Lung (tissue), 12 donors: ENCODE measurements around the gene ALK. TPM values are rescaled to one million over a fixed set of nuclear protein-coding genes. Genes with fewer than 3 reads are reported as not detected.
A peak's percentile ranks its signal among the peaks of the same experiment; 100 is the strongest.

Experiments used
- ATAC-seq: fragments of 200-7000 bp; cut with Tn5 transposase; one replicate; pipeline ENCODE4 v1.9.1; 2020; ENCODE audit warnings: moderate number of reproducible peaks; ENCODE audit not compliant: insufficient read depth, low FRiP score
- DNase-seq, 3 donors: peaks; one replicate each; pipeline ENCODE4 v3.0.0-alpha.2; 2013 to 2017
- H3K27ac ChIP-seq, 2 donors: one replicate each; pipeline ENCODE4 v1.5.1; 2013; ENCODE audit warnings: mild to moderate bottlenecking in 2 of 2, moderate library complexity in 2 of 2, control low read depth in 1 of 2, inconsistent platforms in 1 of 2, low read depth in 1 of 2, low read length in 1 of 2
- H3K27me3 ChIP-seq, 3 donors: one replicate each; pipeline ENCODE4 v1.5.1; 2013; ENCODE audit warnings: low read length in 2 of 3; ENCODE audit not compliant: control insufficient read depth in 3 of 3, insufficient read depth in 3 of 3
- H3K36me3 ChIP-seq, 4 donors: one replicate each; pipeline ENCODE4 v1.5.1; 2013; ENCODE audit warnings: low read length in 4 of 4, mild to moderate bottlenecking in 1 of 4, moderate library complexity in 1 of 4; ENCODE audit not compliant: control insufficient read depth in 4 of 4, insufficient read depth in 4 of 4
- H3K4me1 ChIP-seq, 5 donors: one replicate each; pipeline ENCODE4 v1.5.1; 2013; ENCODE audit warnings: low read length in 5 of 5, mild to moderate bottlenecking in 2 of 5, moderate library complexity in 1 of 5; ENCODE audit not compliant: control insufficient read depth in 5 of 5, insufficient read depth in 5 of 5
- H3K4me3 ChIP-seq: one replicate; pipeline ENCODE4 v1.5.1; 2013; ENCODE audit warnings: mild to moderate bottlenecking, control low read depth, moderate library complexity
- H3K9ac ChIP-seq, 2 donors: one replicate each; pipeline ENCODE4 v1.5.1; 2013; ENCODE audit warnings: low read length in 2 of 2, control low read depth in 1 of 2; ENCODE audit not compliant: insufficient read depth in 1 of 2
- H3K9me3 ChIP-seq, 4 donors: one replicate each; pipeline ENCODE4 v1.5.1; 2013; ENCODE audit warnings: low read length in 3 of 4, mild to moderate bottlenecking in 1 of 4, moderate library complexity in 1 of 4; ENCODE audit not compliant: control insufficient read depth in 4 of 4, insufficient read depth in 3 of 4
- CTCF ChIP-seq: IDR thresholded peaks from 2 replicates; pipeline ENCODE4 v1.5.1; 2012; ENCODE audit warnings: mild to moderate bottlenecking; ENCODE audit errors: control extremely low read depth, extremely low read depth
- WGBS, 2 donors: extraction: QIAGEN DNeasy Blood & Tissue Kit; methylation state at CpG; one replicate each; pipeline ENCODE4 v1.1.7; 2013; 5-methylcytosine and 5-hydroxymethylcytosine counted together
- polyA plus RNA-seq, 2 donors: library from polyadenylated mRNA; stranded (reverse); fragments of 200-250 nt; gene quantifications; one replicate each; pipeline ENCODE4 v1.2.1, GENCODE V29; 2013
- total RNA-seq, 2 donors: library from RNA; depleted of rRNA in 1 of 2; stranded (reverse); fragments of >200 nt in 1 of 2; gene quantifications; one replicate each; pipeline ENCODE4 v1.2.1, GENCODE V29; 2014 to 2021
- donor health status: control.
- donor health status: control.
- donor health status: Bipolar disorder and iron deficiency.
- donor health status: healthy.
- donor health status: DM: yes; HTN: yes; CAD: no.

Gene ALK
- total and polyA plus RNA-seq, 4 donors = 0.09 to 0.25 (median 0.10) TPM; not detected in 1

DNA sequence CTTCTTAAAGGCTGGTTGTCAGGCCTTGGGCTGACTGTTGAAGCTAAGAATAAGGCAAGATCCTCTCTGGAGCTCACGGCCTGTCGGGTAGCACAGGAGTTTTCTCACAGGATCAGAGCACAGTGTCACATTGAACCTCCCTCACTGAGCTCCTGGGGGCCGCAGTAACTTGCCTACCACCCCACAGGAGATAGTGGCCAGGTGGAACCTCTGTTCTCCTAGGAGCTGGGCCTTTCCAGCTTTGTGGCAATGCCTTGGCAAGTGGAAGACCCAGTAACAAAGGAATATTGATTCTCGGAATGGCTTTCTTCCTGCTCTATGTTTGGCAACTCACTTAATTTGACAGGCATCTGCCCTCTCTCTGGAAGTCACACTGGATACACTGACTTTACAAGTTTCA is 1.2 kb upstream of the ALK start:
- Histone ChIP-seq H3K9ac (no peak overlapping the region), H3K27me3 (peaks cover 9 to 33% (median 32%) of the 10 kb centered on the region in 3 donors), H3K4me1 (peaks cover 0 to 13% (median 5%) of the 10 kb centered on the region in 5 donors), H3K9me3 (peaks cover 0 to 2% (median 0%) of the 10 kb centered on the region in 4 donors), H3K4me3 (no peak overlapping the region), H3K36me3 (no peaks in the 10 kb centered on the region), H3K27ac (no peak overlapping the region)
- no peak for DNase-seq
- TF ChIP-seq CTCF = no peak
- ATAC-seq = no peak
- 82 to 83% methylated on average over 4 of the region's 4 CpGs for WGBS, 2 donors

DNA sequence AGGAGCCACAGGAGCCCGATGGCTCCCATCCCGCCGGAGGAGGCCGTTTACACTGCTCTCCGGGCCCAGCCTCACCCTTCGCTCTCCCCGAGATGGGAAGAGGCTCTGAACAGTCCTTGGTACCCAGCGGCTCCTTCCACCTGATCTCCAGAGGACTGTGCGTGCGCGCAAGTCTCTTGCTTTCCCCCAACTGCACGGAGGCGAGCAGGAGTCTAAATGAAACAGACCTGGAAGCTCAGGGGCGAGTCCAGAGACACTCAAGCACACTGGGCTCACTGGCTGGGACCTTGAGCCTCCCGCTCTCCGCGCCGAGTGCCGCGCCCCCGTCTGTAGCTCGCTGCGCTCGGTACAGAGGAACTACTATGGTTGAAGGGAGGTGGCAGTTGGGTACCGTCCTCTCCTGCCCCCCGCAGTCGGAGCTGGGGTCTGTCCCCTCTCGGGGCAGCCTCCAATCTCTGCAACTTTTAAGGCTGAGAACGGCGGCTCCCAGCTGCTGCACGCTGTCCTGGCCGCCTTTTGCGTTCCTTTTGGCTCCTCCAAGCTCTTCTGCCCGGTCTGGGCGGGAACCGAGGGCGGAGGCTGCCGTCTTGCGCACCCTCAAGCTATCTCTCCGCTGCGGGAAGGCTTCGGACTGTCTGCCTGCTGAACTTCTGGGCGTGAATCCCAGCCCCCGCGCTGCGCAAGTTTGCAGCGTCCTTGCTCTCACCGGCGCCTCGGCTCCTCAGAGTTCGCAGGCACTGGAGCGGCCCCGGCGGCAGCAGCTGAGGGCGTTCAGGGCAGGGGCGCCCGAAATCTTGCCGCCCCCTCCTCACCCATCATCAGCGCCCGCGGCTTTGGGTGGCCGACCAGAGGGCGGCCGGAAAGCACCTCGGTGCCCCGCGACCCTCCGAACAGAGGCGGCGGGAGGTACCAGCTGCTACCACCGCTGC is 491 bp downstream of the ALK start:
- peaks cover 0 to 13% (median 5%) of the 10 kb centered on the region in 5 donors for H3K4me1 ChIP-seq
- H3K9ac ChIP-seq = no peak overlapping the region
- peaks cover 9 to 33% (median 32%) of the 10 kb centered on the region in 3 donors for H3K27me3 ChIP-seq
- no peak for TF ChIP-seq CTCF
- H3K4me3 ChIP-seq = no peak overlapping the region
- 2 to 3% methylated on average over 61 to 71 of the region's 71 CpGs for WGBS, 2 donors
- H3K27ac ChIP-seq = no peak overlapping the region
- peaks cover 0 to 2% (median 0%) of the 10 kb centered on the region in 4 donors for H3K9me3 ChIP-seq
- H3K36me3 ChIP-seq = no peaks in the 10 kb centered on the region
- DNase-seq = no peak
- peak; percentile 9 for ATAC-seq

DNA sequence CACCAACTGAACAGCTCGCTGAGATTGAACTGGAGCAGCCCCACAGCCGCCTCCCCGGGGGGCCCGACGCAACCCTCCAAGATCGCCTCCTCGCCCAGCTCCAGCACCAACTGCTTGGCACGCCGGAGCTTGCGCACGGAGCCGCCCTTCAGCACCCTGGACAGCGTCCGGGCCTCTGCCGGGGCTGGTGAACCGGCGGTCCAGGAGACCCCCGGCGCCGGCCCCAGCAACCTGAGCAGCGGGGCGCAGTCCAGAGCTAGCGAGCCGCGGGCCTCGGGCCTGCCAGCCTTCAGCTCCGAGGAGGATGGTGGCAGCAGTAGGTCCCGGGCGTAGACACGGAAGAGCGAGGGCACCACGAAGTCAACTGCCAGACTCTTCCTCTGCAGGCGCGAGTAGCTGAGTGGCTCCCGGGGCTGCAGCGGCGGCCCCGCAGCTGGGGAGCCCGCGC is 1.2 kb downstream of the ALK start:
- DNase-seq = peak; percentile 69 to 82 (median 81)
- Histone ChIP-seq H3K9me3 (peaks cover 0 to 2% (median 0%) of the 10 kb centered on the region in 4 donors), H3K27ac (no peak overlapping the region), H3K4me1 (peaks cover 0 to 13% (median 5%) of the 10 kb centered on the region in 5 donors), H3K36me3 (no peaks in the 10 kb centered on the region), H3K9ac (no peak overlapping the region), H3K27me3 (peaks cover 9 to 33% (median 32%) of the 10 kb centered on the region in 3 donors), H3K4me3 (no peak overlapping the region)
- WGBS, 2 donors = 2 to 4% methylated on average over 38 to 40 of the region's 40 CpGs
- peak; percentile 23 for ATAC-seq
- TF ChIP-seq CTCF = no peak
